DOHH2 (cell line): ENCODE results near the gene XNDC1N.

Experiments used
- CTCF ChIP-seq: fragments of 200-600 bp; sonication (generic); IDR thresholded peaks from one replicate; pipeline ENCODE4 v1.5.1; 2014; ENCODE audit warnings: antibody characterized with exemption, mild to moderate bottlenecking, low read depth, low read length; ENCODE audit not compliant: poor library complexity, severe bottlenecking
- EZH2phosphoT487 ChIP-seq: fragments of 200-600 bp; sonication (generic); IDR thresholded peaks from 2 replicates; pipeline ENCODE4 v1.6.1; 2017; ENCODE audit warnings: borderline replicate concordance, mild to moderate bottlenecking, antibody characterized with exemption, low read length, moderate library complexity, mixed read lengths

GRCh38 chr11:71931245-71931602 is 2.8 kb upstream of the XNDC1N start:
- TF ChIP-seq CTCF (no peak), EZH2phosphoT487 (no peak)
